D721Med (cell line): ENCODE data around the gene SGPP1.
"Not testable (repeated sequence)": the region's sequence is repeated elsewhere in the genome, so short reads cannot be mapped to it uniquely, and the experiment has no call there.

Experiments
- DNase-seq: peaks from one replicate; pipeline ENCODE4 v3.0.0; 2011; ENCODE audit warnings: low spot score; ENCODE audit not compliant: insufficient read length
- FAIRE-seq: peaks from 2 replicates; lab custom pipeline; 2011; peaks lifted over from hg19 to GRCh38; lab: Jason Lieb, UNC
- CTCF ChIP-seq: IDR thresholded peaks from 2 replicates; pipeline ENCODE4 v1.5.1; 2012; ENCODE audit warnings: mild to moderate bottlenecking, control low read depth; ENCODE audit not compliant: insufficient read depth; ENCODE audit errors: missing control alignments

The SGPP1 gene

GRCh38 chr14:63709589-63709988 is 18.3 kb downstream of the SGPP1 start:
- DNase-seq (no peak), FAIRE-seq (no peak)
- no peak for TF ChIP-seq CTCF

- TF ChIP-seq CTCF: no peak
- no peak for FAIRE-seq
- DNase-seq: no peak
Measured at GRCh38 chr14:63707216-63707615, 20.6 kb downstream of the SGPP1 start.

GRCh38 chr14:63705561-63706070 is 22.2 kb downstream of the SGPP1 start:
- FAIRE-seq (peak; percentile 85), DNase-seq (no peak)
- no peak for TF ChIP-seq CTCF

GRCh38 chr14:63702530-63702929 is 25.3 kb downstream of the SGPP1 start:
- FAIRE-seq, DNase-seq: not testable (repeated sequence)

- no peak for TF ChIP-seq CTCF
- FAIRE-seq: no peak
- DNase-seq: no peak
Measured at GRCh38 chr14:63701606-63702299, 26.1 kb downstream of the SGPP1 start.

GRCh38 chr14:63692310-63693020 is 35.4 kb downstream of the SGPP1 start:
- DNase-seq: no peak
- FAIRE-seq: no peak
- TF ChIP-seq CTCF: no peak

- DNase-seq (no peak), FAIRE-seq (no peak)
- no peak for TF ChIP-seq CTCF
Measured at GRCh38 chr14:63689132-63689531, 38.7 kb downstream of the SGPP1 start.
